ENCODE results near the gene TTC39A.

DNA sequence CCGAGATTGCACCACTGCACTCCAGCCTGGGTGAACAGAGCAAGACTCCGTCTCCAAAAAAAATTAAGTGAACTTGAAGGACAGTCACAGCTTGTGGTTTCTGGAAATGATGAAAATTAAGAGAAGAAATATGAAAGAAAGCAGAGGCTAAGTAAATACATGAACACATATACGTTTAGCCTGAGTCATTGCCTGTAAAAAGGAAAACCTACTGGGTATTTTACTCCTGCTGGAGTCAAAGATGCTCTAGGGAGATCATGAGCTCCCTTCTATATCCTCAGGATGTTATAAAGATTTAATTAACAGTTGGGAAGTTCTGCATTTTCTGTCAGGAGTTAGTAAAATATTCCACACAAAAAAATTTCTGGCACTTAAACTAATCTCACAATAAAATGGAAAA lies 43.5 kb upstream of the TTC39A start:
- TF ChIP-seq, protein P1, sequence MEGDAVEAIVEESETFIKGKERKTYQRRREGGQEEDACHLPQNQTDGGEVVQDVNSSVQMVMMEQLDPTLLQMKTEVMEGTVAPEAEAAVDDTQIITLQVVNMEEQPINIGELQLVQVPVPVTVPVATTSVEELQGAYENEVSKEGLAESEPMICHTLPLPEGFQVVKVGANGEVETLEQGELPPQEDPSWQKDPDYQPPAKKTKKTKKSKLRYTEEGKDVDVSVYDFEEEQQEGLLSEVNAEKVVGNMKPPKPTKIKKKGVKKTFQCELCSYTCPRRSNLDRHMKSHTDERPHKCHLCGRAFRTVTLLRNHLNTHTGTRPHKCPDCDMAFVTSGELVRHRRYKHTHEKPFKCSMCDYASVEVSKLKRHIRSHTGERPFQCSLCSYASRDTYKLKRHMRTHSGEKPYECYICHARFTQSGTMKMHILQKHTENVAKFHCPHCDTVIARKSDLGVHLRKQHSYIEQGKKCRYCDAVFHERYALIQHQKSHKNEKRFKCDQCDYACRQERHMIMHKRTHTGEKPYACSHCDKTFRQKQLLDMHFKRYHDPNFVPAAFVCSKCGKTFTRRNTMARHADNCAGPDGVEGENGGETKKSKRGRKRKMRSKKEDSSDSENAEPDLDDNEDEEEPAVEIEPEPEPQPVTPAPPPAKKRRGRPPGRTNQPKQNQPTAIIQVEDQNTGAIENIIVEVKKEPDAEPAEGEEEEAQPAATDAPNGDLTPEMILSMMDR (IDR thresholded peaks at IDR 0.05) = no peak
- TF ChIP-seq POLR2A (IDR thresholded peaks at IDR 0.05) = no peak
